A673 (cell line): ENCODE data around the gene ATG4B.

Experiments
- EZH2 ChIP-seq: fragments of 200-600 bp; sonication (generic); IDR thresholded peaks from 2 replicates; pipeline ENCODE4 v1.6.1; 2017; ENCODE audit warnings: borderline replicate concordance, low read depth, mild to moderate bottlenecking, mixed read lengths, antibody characterized with exemption, low read length; ENCODE audit not compliant: poor library complexity, severe bottlenecking
- TF ChIP-seq, protein P1 (sequence below): fragments of 300-800, 200-600 bp; sonication (generic); conservative IDR thresholded peaks from 2 replicates; pipeline ENCODE4 v1.5.1; 2017; ENCODE audit warnings: low read depth, mild to moderate bottlenecking, antibody characterized with exemption, low read length, moderate library complexity, mixed read lengths

- TF ChIP-seq, protein P1, sequence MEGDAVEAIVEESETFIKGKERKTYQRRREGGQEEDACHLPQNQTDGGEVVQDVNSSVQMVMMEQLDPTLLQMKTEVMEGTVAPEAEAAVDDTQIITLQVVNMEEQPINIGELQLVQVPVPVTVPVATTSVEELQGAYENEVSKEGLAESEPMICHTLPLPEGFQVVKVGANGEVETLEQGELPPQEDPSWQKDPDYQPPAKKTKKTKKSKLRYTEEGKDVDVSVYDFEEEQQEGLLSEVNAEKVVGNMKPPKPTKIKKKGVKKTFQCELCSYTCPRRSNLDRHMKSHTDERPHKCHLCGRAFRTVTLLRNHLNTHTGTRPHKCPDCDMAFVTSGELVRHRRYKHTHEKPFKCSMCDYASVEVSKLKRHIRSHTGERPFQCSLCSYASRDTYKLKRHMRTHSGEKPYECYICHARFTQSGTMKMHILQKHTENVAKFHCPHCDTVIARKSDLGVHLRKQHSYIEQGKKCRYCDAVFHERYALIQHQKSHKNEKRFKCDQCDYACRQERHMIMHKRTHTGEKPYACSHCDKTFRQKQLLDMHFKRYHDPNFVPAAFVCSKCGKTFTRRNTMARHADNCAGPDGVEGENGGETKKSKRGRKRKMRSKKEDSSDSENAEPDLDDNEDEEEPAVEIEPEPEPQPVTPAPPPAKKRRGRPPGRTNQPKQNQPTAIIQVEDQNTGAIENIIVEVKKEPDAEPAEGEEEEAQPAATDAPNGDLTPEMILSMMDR: no peak
- no peak for TF ChIP-seq EZH2
These were observed 65.6 kb downstream of the ATG4B start for GRCh38 chr2:241703032-241703604.
